PFSK-1 (cell line): ENCODE measurements around the gene HINT3.

Experiments
- FOXP2 ChIP-seq: optimal IDR thresholded peaks from 2 replicates; pipeline ENCODE3; 2011; ENCODE audit warnings: borderline replicate concordance, control low read depth, inconsistent platforms; ENCODE audit not compliant: insufficient read depth; ENCODE audit errors: extremely low read length, extremely low read depth
- POLR2AphosphoS5 ChIP-seq: IDR thresholded peaks from 2 replicates; pipeline ENCODE4 v1.6.1; 2012; ENCODE audit warnings: low read depth, mild to moderate bottlenecking, control low read depth, low read length, moderate library complexity
- REST ChIP-seq, 2 experiments: IDR thresholded peaks; 2 replicates each; pipeline versions ENCODE4 v1.6.1 to v1.8.0; 2011 to 2012; ENCODE audit warnings: low read depth in 2 of 2, low read length in 2 of 2, control low read depth in 1 of 2, inconsistent platforms in 1 of 2, mild to moderate bottlenecking in 1 of 2, moderate library complexity in 1 of 2; ENCODE audit not compliant: insufficient read depth in 1 of 2
- SIN3A ChIP-seq: IDR thresholded peaks from 2 replicates; pipeline ENCODE4 v1.6.1; 2012; ENCODE audit warnings: mild to moderate bottlenecking, low read length, moderate library complexity, borderline replicate concordance; ENCODE audit not compliant: insufficient read depth
- TAF1 ChIP-seq: IDR thresholded peaks from 2 replicates; pipeline ENCODE4 v1.6.1; 2012; ENCODE audit warnings: low read length, control low read depth, borderline replicate concordance; ENCODE audit not compliant: insufficient read depth

- no peak for TF ChIP-seq FOXP2
- no peak for TF ChIP-seq REST (IDR thresholded peaks at IDR 0.05; ENCODE audit: insufficient read depth in 1 of 2, low read depth in 2 of 2, low read length in 2 of 2)
- TF ChIP-seq TAF1, result no peak
- no peak for TF ChIP-seq SIN3A
- no peak for TF ChIP-seq POLR2AphosphoS5
These were observed 16.1 kb upstream of the HINT3 start for GRCh38 chr6:125940247-125941041.
